ENCODE data around the gene IGSF9B.

The IGSF9B gene

DNA sequence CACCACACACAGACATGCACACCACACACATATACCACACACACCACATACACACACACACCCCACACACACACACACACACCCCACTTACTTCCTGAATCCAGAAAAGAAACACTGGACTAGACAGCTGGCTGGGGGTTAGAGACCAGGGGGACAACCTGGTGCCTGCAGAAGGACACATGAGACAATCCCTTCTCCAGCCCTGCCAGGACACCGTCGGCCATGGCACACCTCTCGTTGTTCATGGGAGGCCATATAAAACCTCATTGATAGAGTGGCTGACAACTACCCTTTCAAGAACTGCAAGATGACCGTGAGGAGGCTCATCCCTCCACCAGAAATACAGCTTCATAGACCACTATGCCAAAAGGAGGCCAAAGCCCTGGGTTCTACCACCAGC is 54.3 kb downstream of the IGSF9B start:
- Histone ChIP-seq H3K36me3 (ENCODE audit: insufficient read depth, low read depth, low read length) (peaks cover 38% of the 10 kb centered on the region; the same call in 1 of the 2 replicates), H3K27ac (ENCODE audit: low read length) (no peak overlapping the region), H3K9me3 (ENCODE audit: insufficient read depth, low read depth, low read length) (no peaks in the 10 kb centered on the region), H3K9ac (ENCODE audit: low read depth, low read length) (no peak overlapping the region), H3K4me3 (ENCODE audit: low read length) (no peak overlapping the region), H3K4me1 (ENCODE audit: insufficient read depth, low read length) (peaks cover 7% of the 10 kb centered on the region; the same call in 1 of the 2 replicates), H3K27me3 (ENCODE audit: insufficient read depth, low read length) (no peaks in the 10 kb centered on the region)

DNA sequence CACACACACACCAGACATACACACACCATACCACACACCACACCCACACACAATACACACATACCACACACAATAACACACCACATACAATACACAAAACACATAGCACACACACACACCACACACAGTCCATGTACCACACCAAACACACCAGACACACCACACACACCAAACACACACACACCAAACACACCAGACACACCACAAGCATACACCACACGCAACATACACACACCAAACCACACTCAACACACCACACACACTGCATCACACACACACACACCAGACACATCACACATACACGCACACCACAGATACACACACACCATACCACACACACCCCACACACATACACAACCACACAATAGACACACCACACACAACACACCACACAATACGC is 54.8 kb downstream of the IGSF9B start:
- no peak overlapping the region for H3K4me3 ChIP-seq (ENCODE audit: low read length)
- peaks cover 7% of the 10 kb centered on the region; the same call in 1 of the 2 replicates for H3K4me1 ChIP-seq (ENCODE audit: insufficient read depth, low read length)
- H3K36me3 ChIP-seq (ENCODE audit: insufficient read depth, low read depth, low read length): peaks cover 36% of the 10 kb centered on the region; the same call in 1 of the 2 replicates
- H3K9ac ChIP-seq (ENCODE audit: low read depth, low read length): no peak overlapping the region
- H3K27me3 ChIP-seq (ENCODE audit: insufficient read depth, low read length): no peaks in the 10 kb centered on the region
- no peaks in the 10 kb centered on the region for H3K9me3 ChIP-seq (ENCODE audit: insufficient read depth, low read depth, low read length)
- H3K27ac ChIP-seq (ENCODE audit: low read length): no peak overlapping the region

DNA sequence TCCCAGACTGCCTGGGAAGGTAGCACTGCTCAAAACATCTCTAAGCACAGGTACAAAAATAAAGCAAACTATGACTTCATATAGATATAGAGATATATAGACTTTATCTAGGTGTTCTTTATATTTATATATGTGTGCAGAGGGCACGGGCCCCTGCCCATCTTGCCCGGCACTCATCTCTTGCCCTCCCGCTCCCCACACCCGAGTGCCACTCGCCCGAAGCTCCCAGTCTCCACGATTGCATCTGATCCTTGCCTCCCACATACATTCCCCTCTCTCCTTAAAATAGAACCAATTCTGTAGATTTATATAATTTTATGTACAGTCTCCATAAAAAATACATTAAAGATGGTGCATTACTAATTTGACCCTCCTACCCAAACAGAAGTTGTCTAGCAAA is 55.5 kb downstream of the IGSF9B start:
- Histone ChIP-seq H3K27ac (ENCODE audit: low read length) (no peak overlapping the region), H3K4me3 (ENCODE audit: low read length) (no peak overlapping the region), H3K27me3 (ENCODE audit: insufficient read depth, low read length) (no peaks in the 10 kb centered on the region), H3K9me3 (ENCODE audit: insufficient read depth, low read depth, low read length) (no peaks in the 10 kb centered on the region), H3K4me1 (ENCODE audit: insufficient read depth, low read length) (peaks cover 7% of the 10 kb centered on the region; the same call in 1 of the 2 replicates), H3K36me3 (ENCODE audit: insufficient read depth, low read depth, low read length) (peaks cover 35% of the 10 kb centered on the region; the same call in 1 of the 2 replicates), H3K9ac (ENCODE audit: low read depth, low read length) (no peak overlapping the region)

DNA sequence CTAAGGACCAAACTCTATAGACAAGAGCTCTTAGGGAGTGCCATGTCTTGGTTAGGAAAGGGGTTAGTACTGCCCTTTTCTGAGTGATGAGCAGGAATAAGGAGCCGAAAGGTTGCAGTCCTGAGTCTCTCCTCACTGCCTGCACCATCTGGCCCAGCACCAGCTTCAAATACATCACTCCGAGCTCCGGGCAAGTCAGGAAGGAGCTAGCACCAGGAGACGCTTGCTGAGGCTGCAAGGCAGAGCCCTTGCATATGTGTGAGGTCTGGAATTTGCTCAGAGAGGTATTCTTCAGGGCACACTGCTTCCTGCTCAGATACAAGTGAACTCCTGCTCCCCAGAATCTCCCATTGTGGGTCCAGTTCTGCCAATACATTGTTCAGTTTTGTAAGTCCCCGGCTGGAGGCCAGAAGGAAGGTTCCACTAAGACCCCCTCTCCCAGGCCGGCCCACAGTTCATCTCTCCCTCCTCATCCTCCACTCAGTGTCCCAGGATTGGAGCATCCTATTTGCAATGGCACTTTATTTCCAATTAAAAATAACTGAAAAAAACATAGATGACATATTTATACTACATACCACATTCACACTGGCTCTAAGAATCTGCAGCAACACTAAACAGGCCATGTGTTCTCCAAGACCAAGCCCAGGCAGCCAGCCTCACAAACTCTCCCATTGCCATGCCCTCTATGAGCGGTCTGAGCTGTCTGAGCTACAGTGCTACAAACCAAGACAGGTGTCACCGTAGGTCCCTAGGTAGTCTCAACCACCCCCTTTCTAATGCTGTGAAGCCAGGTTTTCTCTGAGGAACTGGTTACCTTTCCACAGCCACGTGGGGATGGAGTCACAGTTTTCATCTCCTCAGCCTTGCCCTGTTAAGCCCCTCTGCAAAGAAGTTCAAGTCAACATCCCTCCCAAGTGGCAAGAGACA is 56.3 kb downstream of the IGSF9B start:
- no peaks in the 10 kb centered on the region for H3K9me3 ChIP-seq (ENCODE audit: insufficient read depth, low read depth, low read length)
- no peaks in the 10 kb centered on the region for H3K27me3 ChIP-seq (ENCODE audit: insufficient read depth, low read length)
- no peak overlapping the region for H3K9ac ChIP-seq (ENCODE audit: low read depth, low read length)
- H3K27ac ChIP-seq (ENCODE audit: low read length): no peak overlapping the region
- peaks cover 14% of the 10 kb centered on the region for H3K4me1 ChIP-seq (ENCODE audit: insufficient read depth, low read length)
- no peak overlapping the region for H3K4me3 ChIP-seq (ENCODE audit: low read length)
- H3K36me3 ChIP-seq (ENCODE audit: insufficient read depth, low read depth, low read length): peaks cover 28% of the 10 kb centered on the region; the same call in 1 of the 2 replicates

DNA sequence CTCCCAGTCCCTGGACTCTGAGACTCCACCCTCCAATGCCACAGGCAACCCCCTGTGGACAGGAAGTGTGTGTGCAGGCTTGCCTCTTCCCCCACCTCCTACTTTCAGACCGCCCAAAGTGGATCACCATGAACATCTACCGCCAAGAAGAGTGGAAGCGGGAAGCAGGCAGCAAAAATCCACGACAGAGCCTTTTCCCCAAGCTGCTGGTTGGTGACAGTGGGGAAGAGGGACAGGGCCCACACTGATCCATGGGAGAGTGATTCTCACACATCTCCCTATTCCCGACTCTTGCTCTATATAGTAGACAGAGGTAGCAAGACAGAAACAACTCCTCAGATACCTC is 58.0 kb downstream of the IGSF9B start:
- H3K9ac ChIP-seq (ENCODE audit: low read depth, low read length): no peak overlapping the region
- H3K9me3 ChIP-seq (ENCODE audit: insufficient read depth, low read depth, low read length): no peaks in the 10 kb centered on the region
- H3K36me3 ChIP-seq (ENCODE audit: insufficient read depth, low read depth, low read length): peaks cover 28% of the 10 kb centered on the region; the same call in 1 of the 2 replicates
- H3K4me3 ChIP-seq (ENCODE audit: low read length): no peak overlapping the region
- no peak overlapping the region for H3K27ac ChIP-seq (ENCODE audit: low read length)
- no peaks in the 10 kb centered on the region for H3K27me3 ChIP-seq (ENCODE audit: insufficient read depth, low read length)
- peaks cover 25% of the 10 kb centered on the region for H3K4me1 ChIP-seq (ENCODE audit: insufficient read depth, low read length)

DNA sequence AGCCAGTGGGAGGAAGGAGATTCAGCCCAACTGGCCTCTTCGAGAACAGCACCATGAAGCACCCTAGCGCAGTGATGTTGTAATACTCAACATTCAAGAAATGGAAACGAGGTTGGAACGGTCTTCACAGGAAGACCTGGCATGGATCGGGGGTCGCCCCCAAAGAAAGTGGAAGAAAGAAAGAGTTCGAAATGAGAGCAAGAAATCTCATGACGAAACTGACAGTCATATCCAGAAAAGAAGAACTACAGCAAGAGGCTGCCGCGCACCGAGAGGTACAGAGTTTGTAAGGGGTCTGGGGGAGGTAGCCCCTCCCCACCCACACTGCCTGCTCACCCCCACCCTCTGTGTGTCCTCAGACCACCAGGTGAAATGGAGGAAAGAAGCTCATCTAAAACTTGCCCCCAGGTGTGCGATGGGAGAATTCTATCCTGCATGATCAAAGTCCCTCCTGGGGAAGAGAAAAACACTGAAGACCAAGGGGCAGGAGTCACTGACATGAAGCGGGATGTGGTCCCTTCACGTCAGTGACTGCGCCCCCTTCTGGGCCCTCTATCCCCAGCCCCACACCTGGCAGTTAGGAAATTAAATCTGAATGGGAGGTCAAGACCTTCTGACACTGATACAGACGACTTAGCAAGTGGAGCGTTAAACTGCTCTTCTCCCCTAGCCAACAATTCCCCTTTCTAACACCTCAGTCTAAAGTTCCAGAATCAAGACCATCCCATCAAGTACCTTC is 58.6 kb downstream of the IGSF9B start:
- H3K27ac ChIP-seq (ENCODE audit: low read length): no peak overlapping the region
- H3K4me3 ChIP-seq (ENCODE audit: low read length): no peak overlapping the region
- H3K9me3 ChIP-seq (ENCODE audit: insufficient read depth, low read depth, low read length): no peaks in the 10 kb centered on the region
- no peaks in the 10 kb centered on the region for H3K27me3 ChIP-seq (ENCODE audit: insufficient read depth, low read length)
- no peak overlapping the region for H3K9ac ChIP-seq (ENCODE audit: low read depth, low read length)
- peaks cover 28% of the 10 kb centered on the region; the same call in 1 of the 2 replicates for H3K36me3 ChIP-seq (ENCODE audit: insufficient read depth, low read depth, low read length)
- H3K4me1 ChIP-seq (ENCODE audit: insufficient read depth, low read length): peaks cover 25% of the 10 kb centered on the region

DNA sequence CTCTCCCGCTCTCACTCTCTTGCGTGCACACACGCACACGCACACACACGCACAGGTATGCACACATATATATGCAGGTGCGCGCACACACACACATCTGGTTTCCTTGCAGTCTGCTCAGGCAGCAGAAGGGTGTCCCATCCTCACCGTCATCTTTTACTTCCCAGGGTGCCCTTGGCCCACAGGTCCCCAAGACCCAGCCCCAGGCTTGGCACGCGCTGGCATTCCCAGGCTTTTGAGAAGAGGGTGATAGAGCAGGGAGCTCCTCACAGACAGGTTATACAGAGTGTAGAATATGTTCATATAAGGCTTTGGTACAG is 59.5 kb downstream of the IGSF9B start:
- Histone ChIP-seq H3K9ac (ENCODE audit: low read depth, low read length) (no peak overlapping the region), H3K4me1 (ENCODE audit: insufficient read depth, low read length) (peaks cover 25% of the 10 kb centered on the region), H3K27ac (ENCODE audit: low read length) (no peak overlapping the region), H3K9me3 (ENCODE audit: insufficient read depth, low read depth, low read length) (no peaks in the 10 kb centered on the region), H3K27me3 (ENCODE audit: insufficient read depth, low read length) (no peaks in the 10 kb centered on the region), H3K36me3 (ENCODE audit: insufficient read depth, low read depth, low read length) (peaks cover 28% of the 10 kb centered on the region; the same call in 1 of the 2 replicates), H3K4me3 (ENCODE audit: low read length) (no peak overlapping the region)

DNA sequence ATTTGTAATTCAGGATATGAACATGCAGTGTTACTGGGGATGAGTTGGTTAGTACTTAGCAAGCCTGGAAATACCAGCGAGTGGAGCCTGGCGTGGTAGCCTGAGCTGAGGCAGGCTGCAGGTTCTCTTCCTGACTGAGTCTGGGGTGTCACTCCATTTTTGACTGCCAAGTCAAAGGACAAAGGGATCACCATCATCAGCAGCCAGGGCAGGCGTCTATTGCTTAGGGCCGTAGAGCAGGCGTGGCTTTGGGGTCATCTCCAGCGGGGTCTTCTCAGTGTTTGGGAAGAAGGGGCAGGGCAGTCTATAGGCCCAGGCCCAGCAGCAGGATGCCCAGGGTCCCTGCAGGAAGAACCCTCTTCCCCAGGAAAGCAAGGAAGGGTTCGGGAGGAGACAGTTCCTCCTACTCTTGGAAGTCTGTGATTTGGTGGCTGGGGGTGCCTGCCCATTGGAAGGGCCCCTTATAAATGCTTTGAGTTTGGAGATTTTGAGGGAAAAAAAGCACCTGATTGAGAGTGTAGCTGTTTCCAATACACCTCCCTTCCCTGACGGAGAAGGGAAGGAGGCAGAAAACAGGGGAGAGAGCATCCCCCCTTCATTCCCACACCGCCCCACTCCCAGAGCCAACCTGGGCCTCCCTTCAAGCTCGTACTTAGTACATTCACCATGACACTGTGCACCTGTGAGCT is 60.0 kb downstream of the IGSF9B start:
- Histone ChIP-seq H3K9ac (ENCODE audit: low read depth, low read length) (no peak overlapping the region), H3K36me3 (ENCODE audit: insufficient read depth, low read depth, low read length) (peaks cover 28% of the 10 kb centered on the region; the same call in 1 of the 2 replicates), H3K4me3 (ENCODE audit: low read length) (no peak overlapping the region), H3K9me3 (ENCODE audit: insufficient read depth, low read depth, low read length) (no peaks in the 10 kb centered on the region), H3K4me1 (ENCODE audit: insufficient read depth, low read length) (peaks cover 25% of the 10 kb centered on the region), H3K27me3 (ENCODE audit: insufficient read depth, low read length) (no peaks in the 10 kb centered on the region), H3K27ac (ENCODE audit: low read length) (no peak overlapping the region)

DNA sequence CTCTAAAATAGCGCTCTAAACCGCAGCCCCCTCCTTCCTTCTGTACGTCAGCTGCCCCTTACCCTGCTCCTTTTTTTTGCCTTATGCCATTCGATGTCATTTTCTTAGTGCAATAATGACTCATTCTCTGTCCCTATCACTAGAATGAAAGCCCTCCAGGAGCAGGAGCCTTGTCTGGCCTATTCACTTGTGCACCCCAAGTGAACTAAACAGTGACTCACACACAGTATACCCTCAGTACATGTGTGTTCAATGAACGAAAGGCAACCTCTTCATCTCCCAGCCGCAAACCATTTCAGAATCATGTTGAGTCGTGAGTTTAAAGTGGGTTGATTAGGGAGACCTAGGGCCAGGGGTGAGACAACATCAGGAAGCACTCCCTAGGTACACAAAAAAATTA is 60.7 kb downstream of the IGSF9B start:
- Histone ChIP-seq H3K9me3 (ENCODE audit: insufficient read depth, low read depth, low read length) (no peaks in the 10 kb centered on the region), H3K4me3 (ENCODE audit: low read length) (no peak overlapping the region), H3K27ac (ENCODE audit: low read length) (no peak overlapping the region), H3K27me3 (ENCODE audit: insufficient read depth, low read length) (no peaks in the 10 kb centered on the region), H3K36me3 (ENCODE audit: insufficient read depth, low read depth, low read length) (peaks cover 26% of the 10 kb centered on the region; the same call in 1 of the 2 replicates), H3K4me1 (ENCODE audit: insufficient read depth, low read length) (peaks cover 25% of the 10 kb centered on the region), H3K9ac (ENCODE audit: low read depth, low read length) (no peak overlapping the region)

DNA sequence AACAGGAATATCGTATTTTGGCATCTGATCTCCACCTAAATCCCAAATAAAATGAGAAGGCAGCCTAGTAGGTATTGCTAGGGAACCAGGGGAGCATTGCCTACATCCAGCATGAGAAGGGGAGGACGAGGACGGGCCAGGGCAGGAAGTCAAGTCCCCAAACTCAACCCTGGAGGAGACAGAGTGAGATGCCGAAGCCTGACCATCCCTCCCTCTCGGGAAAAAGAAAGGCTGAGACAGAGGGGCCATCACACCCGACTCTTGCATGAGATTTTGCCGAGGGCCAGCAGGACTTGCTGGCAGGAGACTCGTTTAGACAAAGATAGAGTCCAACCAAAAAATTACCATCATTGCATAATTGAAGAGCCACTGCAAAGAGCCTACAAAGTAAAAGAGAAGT is 61.2 kb downstream of the IGSF9B start:
- peaks cover 25% of the 10 kb centered on the region for H3K4me1 ChIP-seq (ENCODE audit: insufficient read depth, low read length)
- H3K4me3 ChIP-seq (ENCODE audit: low read length): peak overlapping the region; percentile 48; the same call in 1 of the 2 replicates
- H3K36me3 ChIP-seq (ENCODE audit: insufficient read depth, low read depth, low read length): peaks cover 21% of the 10 kb centered on the region; the same call in 1 of the 2 replicates
- no peak overlapping the region for H3K27ac ChIP-seq (ENCODE audit: low read length)
- no peaks in the 10 kb centered on the region for H3K9me3 ChIP-seq (ENCODE audit: insufficient read depth, low read depth, low read length)
- peak overlapping the region; percentile 58; the same call in 1 of the 2 replicates for H3K9ac ChIP-seq (ENCODE audit: low read depth, low read length)
- no peaks in the 10 kb centered on the region for H3K27me3 ChIP-seq (ENCODE audit: insufficient read depth, low read length)

DNA sequence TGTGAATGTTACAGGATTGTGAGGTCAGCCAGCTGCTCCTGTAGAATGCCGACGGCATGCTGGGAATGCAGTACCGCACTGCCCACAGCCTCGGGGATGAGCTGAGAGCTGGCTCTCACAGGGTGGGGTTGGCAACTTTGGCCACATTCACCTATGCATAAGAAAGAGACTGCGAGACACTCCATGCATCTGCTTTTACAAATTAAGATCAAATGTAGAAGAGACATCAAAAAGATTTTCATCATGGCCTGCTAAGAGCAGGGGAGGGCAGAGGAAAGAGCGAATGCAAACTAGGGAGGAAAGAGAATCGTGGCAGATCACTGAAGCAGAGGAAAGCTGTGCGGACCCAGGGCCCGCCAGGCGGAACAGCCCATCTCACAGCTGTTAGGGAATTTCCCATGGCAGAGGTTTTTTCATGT is 61.7 kb downstream of the IGSF9B start:
- peak overlapping the region; percentile 58; the same call in 1 of the 2 replicates for H3K9ac ChIP-seq (ENCODE audit: low read depth, low read length)
- peak overlapping the region; percentile 48; the same call in 1 of the 2 replicates for H3K4me3 ChIP-seq (ENCODE audit: low read length)
- peaks cover 17% of the 10 kb centered on the region; the same call in 1 of the 2 replicates for H3K36me3 ChIP-seq (ENCODE audit: insufficient read depth, low read depth, low read length)
- H3K27me3 ChIP-seq (ENCODE audit: insufficient read depth, low read length): no peaks in the 10 kb centered on the region; the same call in 1 of the 2 replicates
- H3K27ac ChIP-seq (ENCODE audit: low read length): no peak overlapping the region
- H3K4me1 ChIP-seq (ENCODE audit: insufficient read depth, low read length): peaks cover 25% of the 10 kb centered on the region
- no peaks in the 10 kb centered on the region for H3K9me3 ChIP-seq (ENCODE audit: insufficient read depth, low read depth, low read length)
